GM12875 (cell line): ENCODE results near the gene RBPMS2.

Experiments
- H3K4me3 ChIP-seq: one replicate; pipeline ENCODE4 v1.5.1; 2011; ENCODE audit warnings: low read depth, low read length, control low read depth
- TF ChIP-seq, protein P1 (sequence below): IDR thresholded peaks from 2 replicates; pipeline ENCODE4 v1.5.1; 2011; ENCODE audit warnings: low read depth, mild to moderate bottlenecking, control low read depth, inconsistent platforms, low read length, moderate library complexity, borderline replicate concordance; ENCODE audit not compliant: insufficient read depth

Gene RBPMS2

DNA sequence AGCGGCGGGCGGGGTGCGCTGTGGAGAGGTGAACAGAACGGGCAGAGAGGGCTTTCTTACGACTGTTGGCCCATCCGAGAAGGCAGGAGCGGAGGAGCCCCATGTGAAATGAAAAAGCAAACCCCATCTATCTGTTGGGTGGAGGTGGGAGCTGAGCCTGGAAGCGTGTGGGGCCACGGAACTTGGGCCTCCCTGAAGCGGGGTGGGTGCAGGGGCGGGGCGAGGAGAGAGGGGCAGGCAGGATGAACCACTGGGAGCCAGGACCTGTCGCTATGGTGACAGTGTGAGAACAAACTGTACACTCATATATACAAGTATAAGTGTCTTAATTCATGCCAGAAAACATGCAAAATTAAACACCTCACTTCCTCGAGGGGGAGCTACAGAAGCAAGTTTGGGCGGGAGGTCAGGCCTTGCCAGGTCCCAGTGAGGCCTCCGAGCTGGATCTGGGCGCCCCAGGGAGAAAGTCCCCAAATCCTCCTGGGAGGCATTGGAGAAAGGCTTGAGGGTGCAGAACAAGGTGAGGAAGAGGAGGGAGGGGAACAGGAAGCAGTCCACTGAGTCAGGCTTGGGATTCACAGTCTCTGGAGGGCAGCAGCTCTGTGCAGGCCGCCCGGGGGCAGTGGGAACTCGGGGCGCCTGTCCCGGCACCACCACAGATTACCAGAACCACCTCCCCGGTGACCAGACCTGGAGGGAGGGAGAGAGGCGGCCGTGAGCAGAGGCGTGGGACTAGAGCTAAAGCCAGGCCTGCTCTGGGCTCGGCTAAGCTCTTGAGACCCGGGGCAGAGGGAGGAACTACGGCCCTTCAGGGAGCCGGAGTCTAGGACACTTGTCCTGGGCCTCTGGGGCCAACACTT lies 34.8 kb downstream of the RBPMS2 start:
- no peak overlapping the region for H3K4me3 ChIP-seq
- TF ChIP-seq, protein P1, sequence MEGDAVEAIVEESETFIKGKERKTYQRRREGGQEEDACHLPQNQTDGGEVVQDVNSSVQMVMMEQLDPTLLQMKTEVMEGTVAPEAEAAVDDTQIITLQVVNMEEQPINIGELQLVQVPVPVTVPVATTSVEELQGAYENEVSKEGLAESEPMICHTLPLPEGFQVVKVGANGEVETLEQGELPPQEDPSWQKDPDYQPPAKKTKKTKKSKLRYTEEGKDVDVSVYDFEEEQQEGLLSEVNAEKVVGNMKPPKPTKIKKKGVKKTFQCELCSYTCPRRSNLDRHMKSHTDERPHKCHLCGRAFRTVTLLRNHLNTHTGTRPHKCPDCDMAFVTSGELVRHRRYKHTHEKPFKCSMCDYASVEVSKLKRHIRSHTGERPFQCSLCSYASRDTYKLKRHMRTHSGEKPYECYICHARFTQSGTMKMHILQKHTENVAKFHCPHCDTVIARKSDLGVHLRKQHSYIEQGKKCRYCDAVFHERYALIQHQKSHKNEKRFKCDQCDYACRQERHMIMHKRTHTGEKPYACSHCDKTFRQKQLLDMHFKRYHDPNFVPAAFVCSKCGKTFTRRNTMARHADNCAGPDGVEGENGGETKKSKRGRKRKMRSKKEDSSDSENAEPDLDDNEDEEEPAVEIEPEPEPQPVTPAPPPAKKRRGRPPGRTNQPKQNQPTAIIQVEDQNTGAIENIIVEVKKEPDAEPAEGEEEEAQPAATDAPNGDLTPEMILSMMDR = peak; percentile 28; the same call in 1 of the 2 replicates

DNA sequence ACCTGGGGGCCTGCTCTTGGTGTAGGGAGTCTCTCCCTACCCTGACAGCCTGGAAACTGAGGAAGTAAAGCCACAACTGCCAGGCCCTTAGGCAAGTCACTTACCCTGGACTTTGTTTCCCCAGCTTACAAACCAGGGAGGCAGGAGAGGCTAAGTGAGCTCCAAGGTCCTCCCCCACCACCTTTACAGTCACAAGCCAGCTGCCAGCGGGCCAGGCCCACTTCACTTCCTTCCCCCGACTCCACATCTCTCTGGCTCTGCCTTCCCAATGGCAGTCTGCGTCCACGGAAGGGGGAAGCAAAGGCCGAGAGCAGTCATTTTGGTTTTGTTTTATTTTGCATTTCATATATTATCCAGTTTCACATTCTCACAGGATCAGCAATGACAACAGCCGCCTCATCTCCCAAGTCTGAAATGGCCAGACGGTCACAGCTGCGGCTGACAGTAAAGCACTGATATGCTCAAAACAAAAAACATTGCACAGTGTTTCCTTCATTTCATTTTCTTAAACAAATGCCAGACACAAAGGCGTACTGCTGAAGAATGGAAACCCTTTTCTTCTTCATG lies 35.7 kb downstream of the RBPMS2 start:
- H3K4me3 ChIP-seq = no peak overlapping the region
- TF ChIP-seq, protein P1 = no peak

DNA sequence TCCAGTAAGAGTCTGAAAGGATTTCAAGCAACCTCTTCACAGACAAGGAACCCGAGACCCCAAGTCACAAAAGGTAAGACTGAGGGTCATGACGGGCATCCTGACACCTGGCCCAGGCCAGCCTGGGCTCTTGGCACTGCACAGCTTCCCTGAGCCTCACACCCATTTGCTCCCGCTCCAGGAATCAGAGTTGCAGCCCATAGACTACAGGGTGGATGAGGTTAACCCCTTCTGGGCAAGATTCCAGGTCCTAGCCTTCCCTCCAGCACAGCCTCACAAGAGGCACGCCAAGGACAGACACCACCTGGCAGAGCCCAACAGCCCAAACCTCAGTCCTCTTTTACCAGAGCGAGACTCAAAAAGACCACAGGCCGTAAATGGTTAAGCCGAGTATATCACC lies 36.2 kb downstream of the RBPMS2 start:
- H3K4me3 ChIP-seq = no peak overlapping the region
- TF ChIP-seq, protein P1 = no peak

DNA sequence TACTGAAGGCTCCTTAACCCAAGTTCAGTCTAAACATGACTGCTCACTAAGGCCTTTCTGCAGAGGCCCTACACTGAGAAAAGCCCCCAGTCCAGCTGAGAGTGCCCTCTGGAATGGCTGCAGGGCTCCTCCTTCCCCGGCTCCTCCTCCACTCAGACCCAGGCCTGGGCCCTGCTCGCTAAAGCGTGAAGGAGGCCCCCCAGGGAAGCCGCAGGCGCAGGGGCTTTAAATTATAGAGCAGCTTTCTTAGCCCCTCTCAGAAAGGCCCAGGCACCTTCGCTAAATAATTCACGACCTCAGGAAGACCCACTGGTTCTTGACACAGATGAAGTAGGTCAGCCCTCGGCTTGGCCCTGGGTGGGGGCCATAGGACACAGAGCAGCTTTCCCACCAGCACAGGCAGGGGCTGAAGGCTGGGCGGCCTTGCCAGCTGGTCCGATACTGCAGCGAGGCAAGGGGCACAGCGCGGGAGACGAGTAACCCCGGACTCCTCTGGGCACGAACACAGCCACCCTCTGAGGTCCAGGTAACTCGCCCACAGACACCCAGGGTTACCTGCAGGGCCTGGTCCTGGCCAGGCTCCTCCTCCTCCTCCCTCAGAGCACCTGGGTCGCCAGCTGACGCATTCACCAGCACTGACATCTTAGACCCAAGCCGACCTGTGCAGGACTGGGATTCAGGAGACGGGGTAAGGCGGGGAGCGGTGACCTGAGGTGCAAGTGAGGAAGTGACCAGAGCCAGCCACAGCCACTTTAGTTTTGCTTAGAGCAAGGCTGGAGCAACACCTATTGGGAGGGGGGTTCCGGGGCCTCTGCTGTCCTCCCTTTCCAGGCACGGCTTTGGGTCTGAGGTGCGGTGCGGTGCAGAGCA lies 36.9 kb downstream of the RBPMS2 start:
- TF ChIP-seq, protein P1 = no peak

DNA sequence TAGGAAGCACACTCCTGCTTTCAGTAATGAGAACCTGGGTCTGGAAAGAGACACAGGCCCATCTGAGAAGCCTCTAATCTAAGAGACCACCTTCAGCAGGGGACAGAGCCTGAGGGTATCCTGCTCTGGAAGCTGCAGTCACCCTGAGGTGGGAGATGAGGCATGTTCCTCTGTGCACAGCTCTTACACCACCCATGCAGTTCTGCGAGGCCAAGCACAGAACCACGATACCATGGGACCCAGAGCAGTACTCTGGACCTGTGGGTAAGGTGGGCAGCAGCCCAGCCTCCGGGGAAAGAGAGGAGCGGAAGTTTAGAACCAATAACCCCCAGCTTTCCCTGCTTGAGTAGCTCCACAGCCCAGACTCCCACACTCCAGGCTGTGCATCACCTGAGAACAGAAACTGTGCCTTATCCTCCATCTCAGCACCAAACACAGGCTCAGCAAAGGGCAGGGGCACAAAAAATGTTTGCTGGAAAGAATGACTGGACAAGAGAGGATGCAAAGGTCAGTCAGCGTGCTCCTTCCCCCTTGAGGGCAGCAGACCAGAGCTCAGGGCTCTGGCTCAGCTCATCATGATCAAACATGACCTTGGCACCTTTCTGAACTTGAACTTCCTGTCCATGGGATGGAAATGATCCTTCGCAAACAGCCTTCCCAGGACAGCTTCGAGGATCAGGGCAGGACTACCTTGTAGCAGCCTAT lies 43.1 kb downstream of the RBPMS2 start:
- TF ChIP-seq, protein P1 = no peak
- no peak overlapping the region for H3K4me3 ChIP-seq

More for the DNA sequence above, 36.9 kb downstream of the RBPMS2 start:
- no peak overlapping the region for H3K4me3 ChIP-seq

DNA sequence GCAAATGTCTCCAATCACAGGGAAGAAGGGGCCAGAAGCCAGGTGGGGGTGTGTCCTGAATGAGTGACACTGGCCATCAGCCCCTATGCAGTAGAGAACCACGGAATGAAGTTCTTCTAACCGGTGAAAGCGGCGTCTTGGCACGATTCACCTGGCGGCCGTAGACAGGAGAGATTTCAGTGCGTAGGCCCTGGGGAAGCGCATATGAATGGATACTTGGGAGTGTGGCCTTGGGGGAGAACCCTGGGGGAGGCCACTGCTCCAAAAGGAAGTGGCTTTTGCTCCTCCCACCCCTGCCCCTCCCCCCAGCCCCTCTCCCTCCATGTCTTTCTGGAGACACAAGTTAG lies 43.6 kb downstream of the RBPMS2 start:
- H3K4me3 ChIP-seq = no peak overlapping the region
- TF ChIP-seq, protein P1 = no peak
